Measurements from ENCODE around the gene CST11. TPM values are rescaled to one million over a fixed set of nuclear protein-coding genes. Genes with fewer than 3 reads are reported as not detected.

The CST11 gene
- total RNA-seq, 2 experiments from 2014 or later, result not detected

DNA sequence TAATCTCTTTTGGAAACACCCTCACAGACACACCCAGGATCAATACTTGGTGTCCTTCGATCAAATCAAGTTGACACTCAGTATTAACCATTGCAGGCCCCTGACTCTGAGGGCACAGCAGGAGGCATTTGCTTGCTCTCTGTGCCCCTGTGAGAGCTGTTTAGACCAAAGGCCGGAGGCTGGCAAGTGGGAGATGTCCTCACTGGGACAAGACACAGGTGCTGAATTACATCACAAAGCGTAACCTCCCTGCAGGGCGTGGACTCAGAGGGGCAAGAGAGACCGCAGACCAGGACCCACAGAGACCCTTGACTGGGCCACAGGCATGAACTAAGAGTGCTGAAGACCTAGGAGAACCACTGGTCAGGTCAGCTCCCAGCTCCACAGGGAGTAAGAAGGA is 38.1 kb upstream of the CST11 start, which contains the start of gene CST8:
CST8 (plus strand) TSS at position 301 of the 400 bp plus-strand sequence. CDS start 551 bp downstream, outside the sequence.
- DNase-seq (no peak), ATAC-seq (no peak)
- H3K36me3 Mint-ChIP-seq (ENCODE audit: low read depth), result peaks cover under 1% of the 10 kb centered on the region
- intact Hi-C loops (cut with micrococcal nuclease), result no loop called here
- ChIA-PET CTCF (no interaction called here), POLR2A (no interaction called here)
- TF ChIP-seq, protein P1, sequence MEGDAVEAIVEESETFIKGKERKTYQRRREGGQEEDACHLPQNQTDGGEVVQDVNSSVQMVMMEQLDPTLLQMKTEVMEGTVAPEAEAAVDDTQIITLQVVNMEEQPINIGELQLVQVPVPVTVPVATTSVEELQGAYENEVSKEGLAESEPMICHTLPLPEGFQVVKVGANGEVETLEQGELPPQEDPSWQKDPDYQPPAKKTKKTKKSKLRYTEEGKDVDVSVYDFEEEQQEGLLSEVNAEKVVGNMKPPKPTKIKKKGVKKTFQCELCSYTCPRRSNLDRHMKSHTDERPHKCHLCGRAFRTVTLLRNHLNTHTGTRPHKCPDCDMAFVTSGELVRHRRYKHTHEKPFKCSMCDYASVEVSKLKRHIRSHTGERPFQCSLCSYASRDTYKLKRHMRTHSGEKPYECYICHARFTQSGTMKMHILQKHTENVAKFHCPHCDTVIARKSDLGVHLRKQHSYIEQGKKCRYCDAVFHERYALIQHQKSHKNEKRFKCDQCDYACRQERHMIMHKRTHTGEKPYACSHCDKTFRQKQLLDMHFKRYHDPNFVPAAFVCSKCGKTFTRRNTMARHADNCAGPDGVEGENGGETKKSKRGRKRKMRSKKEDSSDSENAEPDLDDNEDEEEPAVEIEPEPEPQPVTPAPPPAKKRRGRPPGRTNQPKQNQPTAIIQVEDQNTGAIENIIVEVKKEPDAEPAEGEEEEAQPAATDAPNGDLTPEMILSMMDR (IDR thresholded peaks at IDR 0.05), result no peak
- no peak within 1 kb of the TSS for H3K27ac Mint-ChIP-seq
- H3K4me1 Mint-ChIP-seq (ENCODE audit: low read depth), result peaks cover 10% of the 10 kb centered on the region
- no peak within 1 kb of the TSS for H3K4me3 Mint-ChIP-seq
- H3K27me3 Mint-ChIP-seq, result no peaks in the 10 kb centered on the region
- no peaks in the 10 kb centered on the region for H3K9me3 Mint-ChIP-seq

- TF ChIP-seq, protein P1 (IDR thresholded peaks at IDR 0.05), result no peak
- ChIA-PET POLR2A (no interaction called here), CTCF (interaction anchor here (2.2 kb wide), 1 partner anchor 47 kb away, joined by 5 read pairs; no protein-coding TSS in a partner anchor)
- no peak for DNase-seq
- H3K27me3 Mint-ChIP-seq, result no peaks in the 10 kb centered on the region
- no peak overlapping the region for H3K4me3 Mint-ChIP-seq
- intact Hi-C loops (cut with micrococcal nuclease), result no loop called here
- peaks cover 10% of the 10 kb centered on the region for H3K4me1 Mint-ChIP-seq (ENCODE audit: low read depth)
- ATAC-seq, result no peak
- H3K36me3 Mint-ChIP-seq (ENCODE audit: low read depth), result no peaks in the 10 kb centered on the region
- H3K27ac Mint-ChIP-seq, result no peak overlapping the region
- no peaks in the 10 kb centered on the region for H3K9me3 Mint-ChIP-seq
Observed at GRCh38 chr20:23488996-23489395, 36.3 kb upstream of the CST11 start.

DNA sequence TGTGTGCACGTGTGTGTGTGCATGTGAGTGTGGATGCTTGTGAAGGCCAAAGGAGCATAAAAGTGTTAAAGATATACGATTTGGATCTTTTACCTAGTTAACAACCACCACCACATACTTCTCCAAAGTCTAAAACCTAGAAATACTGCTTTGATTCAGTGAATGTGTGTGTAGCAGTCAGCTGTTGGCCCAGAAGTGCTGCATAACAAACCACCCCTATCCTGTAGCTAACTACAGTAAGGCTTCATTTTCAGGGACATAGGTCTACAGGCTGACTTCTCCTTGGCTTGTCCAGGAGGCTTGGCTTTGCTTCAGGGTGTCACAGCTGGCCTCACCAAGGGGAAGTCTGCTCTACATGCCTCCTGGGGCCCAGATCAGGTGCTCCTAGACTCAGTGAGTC is 35.8 kb upstream of the CST11 start:
- no peak for ATAC-seq
- no peak for DNase-seq
- CTCF ChIA-PET, result interaction anchor here (2.2 kb wide), 1 partner anchor 47 kb away, joined by 5 read pairs; no protein-coding TSS in a partner anchor
- Mint-ChIP-seq H3K27me3 (no peaks in the 10 kb centered on the region), H3K4me1 (ENCODE audit: low read depth) (peaks cover 10% of the 10 kb centered on the region), H3K9me3 (no peaks in the 10 kb centered on the region), H3K36me3 (ENCODE audit: low read depth) (no peaks in the 10 kb centered on the region), H3K4me3 (no peak overlapping the region), H3K27ac (no peak overlapping the region)
- intact Hi-C loops (cut with micrococcal nuclease), result no loop called here
- TF ChIP-seq, protein P1 (IDR thresholded peaks at IDR 0.05), result no peak
- POLR2A ChIA-PET, result no interaction called here

- intact Hi-C loops (cut with micrococcal nuclease), result no loop called here
- H3K4me1 Mint-ChIP-seq (ENCODE audit: low read depth), result no peaks in the 10 kb centered on the region
- H3K9me3 Mint-ChIP-seq, result no peaks in the 10 kb centered on the region
- H3K36me3 Mint-ChIP-seq (ENCODE audit: low read depth), result no peaks in the 10 kb centered on the region
- no peaks in the 10 kb centered on the region for H3K27me3 Mint-ChIP-seq
- ChIA-PET POLR2A (no interaction called here), CTCF (interaction anchor here (0.8 kb wide), 1 partner anchor 42 kb away, joined by 4 read pairs; no protein-coding TSS in a partner anchor)
- TF ChIP-seq, protein P1 (IDR thresholded peaks at IDR 0.05), result no peak
- no peak overlapping the region for H3K4me3 Mint-ChIP-seq
- DNase-seq, result no peak
- ATAC-seq, result no peak
- no peak overlapping the region for H3K27ac Mint-ChIP-seq
Observed at GRCh38 chr20:23484081-23484480, 31.4 kb upstream of the CST11 start.

GRCh38 chr20:23482138-23482537 is 29.5 kb upstream of the CST11 start:
- intact Hi-C loops (cut with micrococcal nuclease), result no loop called here
- ATAC-seq, result no peak
- ChIA-PET CTCF (no interaction called here), POLR2A (no interaction called here)
- Mint-ChIP-seq H3K4me1 (ENCODE audit: low read depth) (no peaks in the 10 kb centered on the region), H3K27ac (no peak overlapping the region), H3K36me3 (ENCODE audit: low read depth) (no peaks in the 10 kb centered on the region), H3K27me3 (no peaks in the 10 kb centered on the region), H3K9me3 (no peaks in the 10 kb centered on the region), H3K4me3 (no peak overlapping the region)
- TF ChIP-seq, protein P1 (IDR thresholded peaks at IDR 0.05), result no peak
- no peak for DNase-seq
